Measurements from ENCODE around the gene ANKS1B.

Gene ANKS1B

DNA sequence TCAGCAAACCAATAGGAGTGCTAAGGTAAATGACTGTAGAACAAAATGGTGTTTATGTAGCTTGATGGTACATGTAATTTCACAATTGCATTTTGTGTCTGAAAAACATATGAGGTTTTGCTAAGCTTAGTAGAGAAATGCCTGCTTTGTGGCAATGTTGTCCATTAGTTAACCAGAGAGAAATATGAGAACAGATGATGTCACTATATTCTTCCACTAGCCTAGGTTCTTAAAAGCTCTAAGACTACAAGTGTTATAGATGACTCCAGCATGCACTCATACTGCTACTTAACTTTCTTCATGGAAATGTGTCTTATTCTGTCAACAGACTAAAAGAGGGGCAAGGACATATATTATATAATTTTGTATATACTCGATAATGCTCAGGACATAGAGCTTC is 1030.2 kb downstream of the ANKS1B start:
- H3K4me3 ChIP-seq (ENCODE audit: low read depth, low read length) = no peak overlapping the region
- DNase-seq (ENCODE audit: low read depth) = no peak
- TF ChIP-seq CTCF (IDR thresholded peaks at IDR 0.05; ENCODE audit: control insufficient read depth, extremely low read depth, insufficient read depth) = no peak

DNA sequence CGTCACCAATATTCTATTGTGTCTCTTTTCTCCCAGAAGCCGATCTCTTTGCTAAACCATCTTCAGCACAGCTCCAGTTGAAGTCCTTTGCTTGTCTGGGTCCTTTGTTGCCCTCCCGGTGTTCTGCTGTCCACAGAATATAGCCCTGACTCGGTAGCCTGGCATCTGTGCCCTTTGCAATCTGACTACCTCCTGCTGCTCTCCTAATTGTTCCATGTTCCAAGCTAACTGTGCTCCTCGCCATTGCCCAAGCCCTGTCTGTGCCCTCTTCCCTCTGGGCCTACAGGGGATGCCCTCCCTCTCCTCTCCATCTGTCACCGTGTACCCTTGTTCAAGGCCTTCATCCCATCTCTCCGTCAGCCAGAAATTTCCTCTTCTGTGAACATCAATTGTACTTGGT is 1033.3 kb downstream of the ANKS1B start:
- TF ChIP-seq CTCF (IDR thresholded peaks at IDR 0.05; ENCODE audit: control insufficient read depth, extremely low read depth, insufficient read depth) = no peak
- H3K4me3 ChIP-seq (ENCODE audit: low read depth, low read length) = no peak overlapping the region

GRCh38 chr12:98948343-98948949 is 1036.3 kb downstream of the ANKS1B start:
- no peak for TF ChIP-seq CTCF (IDR thresholded peaks at IDR 0.05; ENCODE audit: control insufficient read depth, extremely low read depth, insufficient read depth)
- no peak for DNase-seq (ENCODE audit: low read depth)
- H3K4me3 ChIP-seq (ENCODE audit: low read depth, low read length) = no peak overlapping the region

More for the DNA sequence above, 1033.3 kb downstream of the ANKS1B start:
- DNase-seq (ENCODE audit: low read depth) = no peak

DNA sequence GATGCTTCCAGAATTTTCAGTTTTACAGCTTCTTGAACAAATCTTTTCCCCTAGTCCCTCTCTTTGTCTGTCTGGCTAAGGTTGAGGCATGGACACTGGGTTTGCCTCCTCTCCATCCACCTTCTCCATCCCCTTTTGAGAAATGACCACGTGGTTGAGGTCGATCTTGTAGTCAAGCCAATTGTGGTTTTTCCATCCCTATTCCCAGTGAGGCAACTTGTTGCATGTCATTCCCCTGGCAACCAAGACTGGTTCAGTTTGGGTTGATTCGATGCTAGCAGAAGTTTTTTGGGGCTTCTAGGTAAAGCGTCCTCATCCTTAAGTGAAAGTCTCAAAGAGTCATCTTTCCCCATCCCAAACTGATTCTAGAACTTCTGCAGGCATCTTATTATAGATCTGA is 1038.9 kb downstream of the ANKS1B start:
- DNase-seq (ENCODE audit: low read depth) = no peak
- no peak for TF ChIP-seq CTCF (IDR thresholded peaks at IDR 0.05; ENCODE audit: control insufficient read depth, extremely low read depth, insufficient read depth)
- H3K4me3 ChIP-seq (ENCODE audit: low read depth, low read length) = no peak overlapping the region

DNA sequence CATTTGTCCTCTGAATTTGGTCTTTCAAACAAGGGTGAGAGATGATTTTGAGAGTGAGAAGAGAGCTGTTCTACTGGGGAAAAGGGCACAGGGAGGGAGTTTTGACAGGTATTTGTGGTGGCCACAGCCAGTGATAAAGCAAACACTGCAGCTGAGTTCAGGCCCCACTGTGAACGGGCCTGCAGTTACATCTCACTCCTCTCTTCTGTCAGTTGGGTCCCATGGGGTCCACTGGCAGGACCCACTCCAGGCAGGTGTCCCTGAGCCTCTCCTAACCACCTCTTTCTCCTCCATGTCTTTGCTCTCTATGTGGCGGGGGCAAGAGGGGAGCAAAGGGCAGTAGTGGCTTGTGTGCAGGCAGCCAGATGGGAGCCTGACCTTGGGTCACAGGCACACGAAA is 1044.8 kb downstream of the ANKS1B start:
- no peak for TF ChIP-seq CTCF (IDR thresholded peaks at IDR 0.05; ENCODE audit: control insufficient read depth, extremely low read depth, insufficient read depth)
- no peak overlapping the region for H3K4me3 ChIP-seq (ENCODE audit: low read depth, low read length)
- no peak for DNase-seq (ENCODE audit: low read depth)

- H3K4me3 ChIP-seq (ENCODE audit: low read depth, low read length) = no peak overlapping the region
- no peak for DNase-seq (ENCODE audit: low read depth)
- peak; percentile 63 for TF ChIP-seq CTCF (IDR thresholded peaks at IDR 0.05; ENCODE audit: control insufficient read depth, extremely low read depth, insufficient read depth)
Observed at GRCh38 chr12:98939350-98939749, 1045.4 kb downstream of the ANKS1B start.

- no peak for DNase-seq (ENCODE audit: low read depth)
- H3K4me3 ChIP-seq (ENCODE audit: low read depth, low read length) = no peak overlapping the region
- TF ChIP-seq CTCF (IDR thresholded peaks at IDR 0.05; ENCODE audit: control insufficient read depth, extremely low read depth, insufficient read depth) = no peak
Observed at GRCh38 chr12:98935847-98936246, 1048.9 kb downstream of the ANKS1B start.
